ENCODE results near the gene ZNF724.

Gene ZNF724

GRCh38 chr19:23222998-23223652 lies 27.1 kb downstream of the ZNF724 start:
- H3K4me3 ChIP-seq (ENCODE audit: low read depth, low read length) = no peak overlapping the region
- TF ChIP-seq CTCF (IDR thresholded peaks at IDR 0.05; ENCODE audit: borderline replicate concordance, insufficient read depth, low read depth, low read length) = no peak

- no peak for TF ChIP-seq CTCF (IDR thresholded peaks at IDR 0.05; ENCODE audit: borderline replicate concordance, insufficient read depth, low read depth, low read length)
Observed at GRCh38 chr19:23203841-23204344, 46.3 kb downstream of the ZNF724 start.

GRCh38 chr19:23190341-23190740 lies 59.9 kb downstream of the ZNF724 start:
- H3K4me3 ChIP-seq (ENCODE audit: low read depth, low read length) = no peak overlapping the region
- no peak for TF ChIP-seq CTCF (IDR thresholded peaks at IDR 0.05; ENCODE audit: borderline replicate concordance, insufficient read depth, low read depth, low read length)

More at GRCh38 chr19:23203841-23204344, 46.3 kb downstream of the ZNF724 start:
- H3K4me3 ChIP-seq (ENCODE audit: low read depth, low read length) = no peak overlapping the region

- TF ChIP-seq CTCF (IDR thresholded peaks at IDR 0.05; ENCODE audit: borderline replicate concordance, insufficient read depth, low read depth, low read length) = no peak
- no peak overlapping the region for H3K4me3 ChIP-seq (ENCODE audit: low read depth, low read length)
Observed at GRCh38 chr19:23183251-23183650, 66.9 kb downstream of the ZNF724 start.

Data from GM12875 (cell line).